BLaER1 treated with 17β-estradiol and CSF1 and Interleukin-3, amounts not matched to agents 10 nM and 100 nM (cell line): Measurements from ENCODE around the gene TDP1.

Experiments
- H3K27ac ChIP-seq, 11 experiments: shearing (Covaris generic); formaldehyde crosslinking; 2 replicates each; pipeline ENCODE4 v1.8.1; 2022
- H3K27me3 ChIP-seq, 11 experiments: shearing (Covaris generic); formaldehyde crosslinking; 2 replicates each; pipeline ENCODE4 v1.8.1; 2022
- H3K36me3 ChIP-seq, 11 experiments: shearing (Covaris generic); formaldehyde crosslinking; 2 replicates each; pipeline ENCODE4 v1.8.1; 2022
- H3K4me1 ChIP-seq, 10 experiments: shearing (Covaris generic); formaldehyde crosslinking; 2 replicates each; pipeline ENCODE4 v1.8.1; 2022
- H3K4me2 ChIP-seq, 11 experiments: shearing (Covaris generic); formaldehyde crosslinking; 2 replicates each; pipeline ENCODE4 v1.8.1; 2022
- H3K4me3 ChIP-seq, 10 experiments: shearing (Covaris generic); formaldehyde crosslinking; 2 replicates each; pipeline ENCODE4 v1.8.1; 2022
- H3K9ac ChIP-seq, 11 experiments: shearing (Covaris generic); formaldehyde crosslinking; 2 replicates each; pipeline ENCODE4 v1.8.1; 2022
- H3K9me3 ChIP-seq, 11 experiments: shearing (Covaris generic); formaldehyde crosslinking; replicated peaks in 1 of 11; 2 replicates each; pipeline ENCODE4 v1.8.1; 2022
- H4K20me1 ChIP-seq, 11 experiments: shearing (Covaris generic); formaldehyde crosslinking; 2 replicates each; pipeline ENCODE4 v1.8.1; 2022
- Cebpa-rat ChIP-seq, 11 experiments: shearing (Covaris generic); IDR thresholded peaks; 2 replicates each; pipeline ENCODE4 v1.8.1; 2022

Gene TDP1

GRCh38 chr14:89990623-89991275 lies 35.0 kb downstream of the TDP1 start:
- Histone ChIP-seq H3K27ac (no peak overlapping the region), H3K4me2 (no peak overlapping the region), H3K4me3 (no peak overlapping the region), H3K9me3 (no peaks in the 10 kb centered on the region), H3K36me3 (peaks cover 92 to 100% (median 99%) of the 10 kb centered on the region in 11 experiments), H3K27me3 (no peaks in the 10 kb centered on the region), H3K9ac (no peak overlapping the region), H4K20me1 (peaks cover 0 to 6% (median 0%) of the 10 kb centered on the region in 11 experiments; a peak in 1 of 22 replicates), H3K4me1 (no peaks in the 10 kb centered on the region)
- TF ChIP-seq Cebpa-rat (IDR thresholded peaks at IDR 0.05), result no peak

- H3K9ac ChIP-seq, result no peak overlapping the region
- H3K4me2 ChIP-seq, result no peak overlapping the region
- TF ChIP-seq Cebpa-rat (IDR thresholded peaks at IDR 0.05), result no peak
- H3K4me3 ChIP-seq, result no peak overlapping the region
- no peak overlapping the region for H3K27ac ChIP-seq
- H3K9me3 ChIP-seq, result no peaks in the 10 kb centered on the region
- no peaks in the 10 kb centered on the region for H3K27me3 ChIP-seq
- no peaks in the 10 kb centered on the region for H3K4me1 ChIP-seq
- H4K20me1 ChIP-seq, result peaks cover 0 to 6% (median 0%) of the 10 kb centered on the region in 11 experiments; a peak in 1 of 22 replicates
- H3K36me3 ChIP-seq, result peaks cover 92 to 100% (median 99%) of the 10 kb centered on the region in 11 experiments
Measured at GRCh38 chr14:89992273-89992672, 36.5 kb downstream of the TDP1 start.

- Histone ChIP-seq H3K27ac (no peak overlapping the region), H3K4me1 (no peaks in the 10 kb centered on the region), H4K20me1 (peaks cover 0 to 6% (median 0%) of the 10 kb centered on the region in 11 experiments; a peak in 1 of 22 replicates), H3K9ac (no peak overlapping the region), H3K9me3 (no peaks in the 10 kb centered on the region), H3K27me3 (no peaks in the 10 kb centered on the region), H3K4me2 (no peak overlapping the region), H3K4me3 (no peak overlapping the region), H3K36me3 (peaks cover 92 to 100% (median 95%) of the 10 kb centered on the region in 11 experiments)
- TF ChIP-seq Cebpa-rat (IDR thresholded peaks at IDR 0.05), result no peak
Measured at GRCh38 chr14:89996963-89997362, 41.2 kb downstream of the TDP1 start.

GRCh38 chr14:90000935-90001334 lies 45.2 kb downstream of the TDP1 start:
- Histone ChIP-seq H3K9me3 (no peaks in the 10 kb centered on the region), H4K20me1 (no peaks in the 10 kb centered on the region), H3K4me3 (no peak overlapping the region), H3K4me1 (no peaks in the 10 kb centered on the region), H3K4me2 (no peak overlapping the region), H3K27me3 (no peaks in the 10 kb centered on the region), H3K27ac (no peak overlapping the region), H3K36me3 (peaks cover 83 to 100% (median 94%) of the 10 kb centered on the region in 11 experiments), H3K9ac (no peak overlapping the region)
- no peak for TF ChIP-seq Cebpa-rat (IDR thresholded peaks at IDR 0.05)

- H3K4me3 ChIP-seq, result no peak overlapping the region
- TF ChIP-seq Cebpa-rat (IDR thresholded peaks at IDR 0.05), result no peak
- no peak overlapping the region for H3K9ac ChIP-seq
- peaks cover 74 to 100% (median 95%) of the 10 kb centered on the region in 11 experiments for H3K36me3 ChIP-seq
- H3K4me1 ChIP-seq, result no peaks in the 10 kb centered on the region
- H3K4me2 ChIP-seq, result no peak overlapping the region
- no peak overlapping the region for H3K27ac ChIP-seq
- H4K20me1 ChIP-seq, result no peaks in the 10 kb centered on the region
- no peaks in the 10 kb centered on the region for H3K27me3 ChIP-seq
- H3K9me3 ChIP-seq, result 0 out of 22 replicates have a peak, but pooled peaks cover 0 to 2% (median 0%) of the 10 kb centered on the region in 11 experiments
Measured at GRCh38 chr14:90003526-90004307, 48.0 kb downstream of the TDP1 start.

GRCh38 chr14:90005441-90005840 lies 49.7 kb downstream of the TDP1 start:
- H3K9me3 ChIP-seq, result peaks cover 3 to 19% (median 8%) of the 10 kb centered on the region in 11 experiments; a peak in 20 of 22 replicates
- H4K20me1 ChIP-seq, result no peaks in the 10 kb centered on the region
- no peak overlapping the region for H3K4me3 ChIP-seq
- no peak for TF ChIP-seq Cebpa-rat (IDR thresholded peaks at IDR 0.05)
- no peaks in the 10 kb centered on the region for H3K27me3 ChIP-seq
- H3K36me3 ChIP-seq, result peaks cover 76 to 100% (median 96%) of the 10 kb centered on the region in 11 experiments
- H3K4me2 ChIP-seq, result no peak overlapping the region
- H3K27ac ChIP-seq, result no peak overlapping the region
- no peak overlapping the region for H3K9ac ChIP-seq
- H3K4me1 ChIP-seq, result no peaks in the 10 kb centered on the region

GRCh38 chr14:90005939-90006530 lies 50.3 kb downstream of the TDP1 start:
- Histone ChIP-seq H3K9ac (no peak overlapping the region), H3K27ac (no peak overlapping the region), H3K9me3 (peaks cover 9 to 25% (median 14%) of the 10 kb centered on the region in 11 experiments; a peak in 20 of 22 replicates), H3K27me3 (no peaks in the 10 kb centered on the region), H3K4me2 (no peak overlapping the region), H4K20me1 (no peaks in the 10 kb centered on the region), H3K36me3 (peaks cover 76 to 100% (median 97%) of the 10 kb centered on the region in 11 experiments), H3K4me3 (no peak overlapping the region), H3K4me1 (no peaks in the 10 kb centered on the region)
- no peak for TF ChIP-seq Cebpa-rat (IDR thresholded peaks at IDR 0.05)

- Histone ChIP-seq H3K36me3 (peaks cover 85 to 96% (median 95%) of the 10 kb centered on the region in 11 experiments), H3K4me1 (peaks cover 0 to 6% (median 3%) of the 10 kb centered on the region in 10 experiments; a peak in 3 of 20 replicates), H4K20me1 (no peaks in the 10 kb centered on the region; a peak in 1 of 22 replicates), H3K27ac (no peak overlapping the region), H3K9me3 (peaks cover 13 to 37% (median 21%) of the 10 kb centered on the region in 11 experiments), H3K9ac (no peak overlapping the region), H3K4me2 (no peak overlapping the region), H3K27me3 (no peaks in the 10 kb centered on the region), H3K4me3 (no peak overlapping the region)
- no peak for TF ChIP-seq Cebpa-rat (IDR thresholded peaks at IDR 0.05)
Measured at GRCh38 chr14:90017371-90017770, 61.6 kb downstream of the TDP1 start.
